IPS DF 19.7 (cell line): ENCODE results near the gene PPP2R2D.
"Not testable (repeated sequence)": the region's sequence is repeated elsewhere in the genome, so short reads cannot be mapped to it uniquely, and the experiment has no call there.

ENCODE experiments used
- DNase-seq: peaks from one replicate; pipeline ENCODE4 v3.0.0-alpha.2; 2013; ENCODE audit warnings: low read depth, low spot score

The PPP2R2D gene

DNA sequence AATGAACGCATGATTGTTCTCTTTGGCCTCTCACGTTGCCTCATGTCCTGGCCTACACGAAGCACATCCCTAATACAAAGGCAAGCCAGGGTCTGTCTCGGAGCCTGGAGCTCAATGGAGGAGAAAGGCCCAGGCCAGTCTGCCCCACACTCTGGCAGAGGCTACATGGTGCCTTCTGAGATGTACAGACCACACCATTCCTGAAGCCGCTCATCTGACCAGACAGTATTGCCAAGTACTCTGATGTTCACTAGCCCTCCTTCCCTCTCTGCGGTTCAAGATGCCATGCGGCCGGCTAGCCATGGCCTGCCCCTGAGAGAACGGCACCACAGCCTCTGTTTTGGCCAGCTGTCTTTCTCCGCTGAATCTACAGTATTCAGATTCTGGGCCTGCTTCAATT, 75.0 kb downstream of the PPP2R2D start:
- DNase-seq = no peak

DNA sequence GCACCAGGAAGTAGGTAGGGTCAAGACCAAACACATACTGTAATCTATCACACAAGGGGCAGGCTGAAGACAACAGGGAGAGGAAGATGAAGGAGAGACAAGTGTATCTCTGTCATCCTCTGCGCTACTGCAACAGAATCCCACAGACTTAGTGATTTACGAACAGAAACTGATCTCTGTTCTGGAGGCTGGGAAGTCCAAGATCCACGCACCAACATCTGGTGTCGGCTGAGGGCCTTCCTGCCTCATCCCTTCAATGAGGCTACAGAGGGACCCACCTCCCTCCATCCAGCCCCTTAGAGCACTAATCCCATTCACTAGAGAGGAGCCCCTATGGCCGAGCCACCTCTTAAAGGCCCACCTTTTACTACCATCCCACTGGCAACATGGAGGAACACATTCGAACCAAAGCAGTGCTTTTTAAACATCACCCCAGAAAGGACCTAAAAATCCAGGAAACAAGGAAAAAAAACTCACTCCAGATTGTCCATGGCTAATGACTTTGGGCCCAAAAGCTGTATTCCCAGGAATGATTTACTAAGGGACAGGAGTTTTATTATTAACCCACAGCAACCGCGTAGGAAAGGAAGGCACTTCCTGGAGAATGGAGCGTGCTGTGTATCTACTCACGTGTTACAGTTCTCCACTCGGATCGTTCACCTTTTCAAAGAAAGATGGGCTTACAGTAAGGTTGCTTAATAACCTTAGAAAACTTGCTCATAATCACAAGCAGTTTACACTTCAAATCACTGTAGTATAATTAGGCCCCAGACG, 76.7 kb downstream of the PPP2R2D start:
- no peak for DNase-seq

DNA sequence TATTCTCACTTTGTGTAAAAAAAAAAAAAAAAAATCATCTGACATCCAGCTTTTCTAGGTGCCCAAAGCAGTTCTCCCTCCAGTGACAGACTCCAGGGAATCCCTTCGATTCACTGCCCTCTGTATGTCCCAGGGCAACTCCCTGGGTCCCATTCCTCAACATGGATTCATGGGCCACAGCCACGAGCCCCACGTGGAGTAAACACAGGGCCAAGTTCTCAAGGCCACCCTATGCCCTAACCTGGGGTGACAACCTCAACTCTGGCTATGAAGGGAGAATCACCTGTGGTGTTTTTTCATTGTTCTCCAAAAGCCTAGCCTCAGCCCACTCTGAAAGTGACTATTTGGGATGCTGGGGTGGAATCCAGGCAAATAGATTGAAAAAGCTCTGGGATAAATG, 77.6 kb downstream of the PPP2R2D start:
- no peak for DNase-seq

DNA sequence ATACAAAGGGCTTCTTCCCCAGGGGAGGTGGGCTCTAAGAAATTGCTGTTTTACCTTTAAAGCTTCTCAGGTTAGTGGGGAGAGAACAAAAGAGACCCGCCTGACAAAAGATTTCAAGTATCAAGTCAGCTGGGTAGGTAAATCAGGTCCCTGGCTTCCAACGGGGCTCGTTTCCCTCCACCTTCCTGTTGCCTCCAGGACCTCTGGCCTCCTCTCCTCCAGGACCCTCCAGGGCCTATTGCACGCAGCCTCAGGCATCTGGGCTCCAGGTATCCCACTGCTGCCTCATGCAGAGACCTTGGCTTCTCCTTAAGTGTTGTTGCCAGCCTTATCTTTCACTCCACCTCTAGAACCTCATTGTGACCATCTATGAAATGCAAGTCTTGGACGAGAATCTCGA, 78.0 kb downstream of the PPP2R2D start:
- no peak for DNase-seq

DNA sequence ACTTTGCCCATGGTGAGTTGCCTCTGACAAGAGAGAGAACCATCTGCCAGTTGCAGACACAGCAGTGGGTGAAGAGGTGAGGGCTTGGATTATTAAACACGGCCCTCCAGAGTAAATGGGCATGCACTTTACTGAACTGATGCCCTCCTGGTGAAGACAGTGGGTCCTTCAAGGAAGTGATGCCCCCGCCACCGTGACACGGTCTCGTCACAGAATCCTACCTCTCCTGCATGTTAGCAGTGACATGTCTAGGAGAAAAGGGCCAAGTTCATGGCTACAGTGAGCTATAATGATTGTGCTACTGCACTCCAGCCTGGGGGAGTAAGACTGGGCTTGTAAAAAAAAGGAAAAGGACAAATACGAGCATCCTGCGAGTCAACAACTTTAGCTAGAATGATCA, 78.5 kb downstream of the PPP2R2D start:
- DNase-seq = no peak

DNA sequence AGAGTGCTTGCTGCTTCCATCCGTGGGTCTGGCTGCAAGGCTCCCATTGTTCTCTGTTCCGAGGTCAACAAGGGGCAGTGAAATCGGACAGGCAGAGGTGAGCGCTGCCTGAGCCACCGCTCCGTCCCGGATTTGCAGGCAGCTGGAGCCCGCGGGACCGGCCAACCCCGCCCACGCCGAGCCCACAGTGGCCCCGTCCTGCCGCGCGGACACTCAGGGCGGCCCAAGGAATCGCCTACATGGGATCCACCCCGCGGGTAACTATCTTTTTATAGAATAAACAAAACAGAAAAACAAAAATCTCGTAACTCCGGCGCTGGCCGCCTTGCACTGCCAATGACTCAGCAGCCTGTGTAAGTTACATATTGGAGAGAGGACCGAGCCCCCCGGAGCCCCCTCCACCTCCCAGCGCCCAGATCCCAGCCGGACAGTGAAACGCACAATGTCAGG, 79.0 kb downstream of the PPP2R2D start:
- DNase-seq = no peak

DNA sequence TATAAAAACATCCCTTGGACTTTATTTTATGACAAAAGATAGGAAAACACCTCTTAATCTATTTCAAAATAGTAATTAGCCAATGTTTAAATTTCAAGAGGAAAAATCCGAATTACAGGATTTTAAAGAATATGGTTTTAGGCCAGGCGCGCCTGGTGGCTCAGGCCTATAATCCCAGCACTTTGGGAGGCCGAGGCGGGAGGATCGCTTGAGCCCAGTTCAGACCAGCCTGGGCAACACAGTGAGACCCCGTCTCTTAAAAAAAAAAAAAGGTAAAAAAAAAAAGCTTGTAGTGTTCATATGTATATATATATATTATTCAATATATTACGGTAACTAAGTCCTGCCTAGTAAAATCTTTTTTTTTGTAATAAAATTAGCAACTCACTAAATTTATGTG, 79.5 kb downstream of the PPP2R2D start:
- no peak for DNase-seq

DNA sequence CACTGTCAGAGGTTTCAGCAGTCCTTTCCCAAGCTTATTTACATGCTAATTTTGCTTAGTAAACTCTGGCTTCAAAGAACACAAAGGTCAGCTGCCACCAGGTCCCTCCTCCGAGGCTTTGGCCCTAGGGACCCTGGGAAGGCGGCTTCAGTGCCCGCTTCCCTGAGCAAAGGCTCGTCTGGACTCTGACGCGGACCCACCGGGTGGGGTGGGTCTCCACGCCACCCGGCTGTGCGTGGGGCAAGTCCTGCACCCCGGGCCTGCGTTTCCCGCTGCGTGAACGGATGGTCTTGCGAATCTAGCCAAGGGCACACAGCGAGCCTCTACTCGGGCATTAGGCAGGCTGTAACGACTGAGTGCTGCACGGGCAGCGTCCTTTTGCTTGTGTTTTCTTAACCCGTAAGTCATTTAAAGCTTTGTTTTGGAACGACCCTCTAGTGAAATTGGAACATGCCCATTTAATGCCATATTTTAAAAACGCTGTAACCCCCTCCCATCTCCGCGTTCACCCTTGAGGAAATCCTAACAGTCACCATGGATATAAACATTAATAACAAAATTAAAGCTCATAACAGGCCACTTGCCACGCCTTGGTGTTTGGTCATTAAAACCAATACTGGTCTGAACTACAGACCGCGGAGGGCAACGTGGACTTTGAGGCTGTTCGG, 80.1 kb downstream of the PPP2R2D start:
- no peak for DNase-seq

DNA sequence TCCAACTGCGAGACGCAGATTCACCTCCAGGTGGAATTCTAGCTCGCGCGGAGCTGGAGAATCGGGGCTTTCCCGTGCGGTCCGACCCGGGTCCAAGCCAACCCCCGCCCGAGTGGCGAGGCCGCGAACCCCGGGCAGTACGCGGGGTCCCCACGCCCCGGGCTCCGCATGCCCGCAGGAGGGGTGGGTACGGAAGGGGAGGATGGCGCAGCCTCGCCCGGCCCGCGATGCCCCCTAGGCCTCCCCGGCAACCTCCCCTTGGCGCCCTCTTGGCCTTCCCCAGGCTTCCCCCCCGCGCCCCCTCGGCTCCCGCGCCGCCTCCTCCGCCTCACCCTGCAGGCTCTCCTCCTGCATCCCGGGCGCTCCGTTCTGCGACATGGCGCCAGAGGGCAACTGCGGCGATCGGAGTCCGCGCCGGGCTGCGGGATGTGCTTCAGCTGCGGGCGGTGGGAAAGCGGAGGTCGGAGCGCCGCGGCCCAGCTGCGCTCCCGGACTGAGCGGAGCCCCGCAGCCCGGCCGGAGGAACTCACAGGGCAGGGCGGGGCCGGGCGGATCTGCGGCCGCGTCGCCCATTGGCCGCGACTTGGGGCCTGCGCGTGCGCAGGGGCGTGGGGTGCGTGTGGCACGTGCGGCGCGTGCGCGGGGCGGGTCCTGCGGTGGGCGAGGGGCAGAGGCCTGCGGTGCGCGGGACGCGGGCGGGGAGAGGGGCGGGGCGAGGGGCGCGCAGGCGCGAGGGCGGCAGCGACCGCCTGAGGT, 80.8 kb downstream of the PPP2R2D start, which contains the start of gene BNIP3:
TSS of gene BNIP3 (minus strand) at position 495 of the 756 bp plus-strand sequence. CDS start at position 378, 117 bp downstream.
- peak; percentile 45 for DNase-seq

DNA sequence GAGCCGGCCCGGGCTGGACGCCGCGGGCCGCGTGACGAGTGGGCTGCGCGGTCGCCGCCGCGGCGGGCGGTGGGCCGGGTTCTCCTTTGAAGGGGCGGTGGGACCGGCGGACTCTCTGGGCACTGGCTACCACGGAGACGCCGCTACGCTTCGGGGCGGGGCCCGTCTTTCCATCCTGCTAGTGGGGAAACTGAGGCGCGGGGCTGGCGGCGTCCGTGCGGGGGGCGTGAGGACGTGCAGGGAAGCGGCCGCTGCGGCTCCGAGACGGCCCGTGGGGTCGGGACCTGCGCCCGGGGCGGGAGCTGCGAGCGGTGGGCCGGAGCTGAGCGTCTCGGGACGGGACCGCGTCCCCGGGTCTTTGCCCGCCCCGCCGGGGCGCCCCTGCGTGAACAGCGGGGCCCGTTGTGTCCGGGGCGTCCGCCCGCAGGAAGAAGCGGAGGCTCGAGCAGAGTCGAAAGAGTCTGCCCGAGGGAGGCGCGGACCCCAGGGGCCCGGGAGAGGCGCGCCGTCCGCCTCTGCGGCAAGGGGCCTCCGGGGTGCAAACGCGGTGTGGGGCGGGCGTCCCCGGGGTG, 81.5 kb downstream of the PPP2R2D start:
- no peak for DNase-seq

DNA sequence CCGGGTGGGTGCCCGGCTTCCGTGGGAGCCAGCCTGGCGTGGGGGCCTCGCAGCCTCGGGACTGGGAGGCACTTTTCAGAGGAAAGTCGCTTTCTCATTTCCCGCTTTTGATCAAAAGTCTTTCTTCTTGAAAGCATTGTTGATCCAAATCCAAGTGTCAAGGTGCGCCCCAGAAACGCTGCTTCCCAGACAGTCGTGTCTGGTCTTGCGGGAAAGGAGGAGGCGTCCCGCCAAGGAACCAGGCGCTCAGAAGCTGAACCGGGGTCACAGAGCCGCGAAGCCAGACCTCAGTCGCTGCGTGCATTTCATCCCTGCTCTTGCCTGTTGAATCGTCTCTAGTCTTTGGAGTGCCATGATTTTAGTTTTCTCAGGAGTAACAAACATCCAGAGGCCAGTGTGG, 82.0 kb downstream of the PPP2R2D start:
- DNase-seq = no peak

DNA sequence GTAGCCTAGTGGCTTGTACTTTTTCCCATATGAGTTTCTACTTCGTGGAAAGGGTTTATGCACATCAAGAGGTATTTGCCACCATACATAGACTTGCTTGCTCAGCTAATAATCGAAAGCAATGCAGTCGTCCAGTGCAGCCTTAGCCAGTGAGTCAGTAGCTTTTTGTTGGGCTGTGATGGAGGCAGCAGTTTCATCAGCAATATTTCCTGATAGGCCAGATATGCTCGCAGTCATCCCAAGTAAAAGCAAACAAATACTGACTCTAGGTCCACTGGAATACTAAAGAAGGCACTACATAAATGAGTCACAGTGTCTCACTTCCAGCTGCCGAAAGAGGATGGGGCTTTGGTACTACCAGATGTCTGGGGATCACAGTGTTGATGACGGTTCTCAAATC, 83.0 kb downstream of the PPP2R2D start:
- no peak for DNase-seq

DNA sequence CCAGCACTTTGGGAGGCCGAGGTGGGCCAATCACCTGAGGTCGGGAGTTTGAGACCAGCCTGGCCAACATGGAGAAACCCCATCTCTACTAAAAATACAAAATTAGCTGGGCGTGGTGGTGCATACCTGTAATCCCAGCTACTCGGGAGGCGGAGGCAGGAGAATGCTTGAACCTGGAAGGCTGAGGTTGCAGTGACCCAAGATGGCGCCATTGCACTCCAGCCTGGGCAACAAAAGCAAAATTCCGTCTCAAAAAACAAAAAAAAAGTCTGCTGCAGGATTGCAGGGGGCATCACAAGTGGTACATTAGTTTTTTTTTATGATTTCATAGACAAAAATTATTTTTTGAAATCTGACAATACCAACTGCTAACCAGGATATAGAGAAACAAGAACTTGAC, 86.0 kb downstream of the PPP2R2D start:
- DNase-seq = not testable (repeated sequence)

DNA sequence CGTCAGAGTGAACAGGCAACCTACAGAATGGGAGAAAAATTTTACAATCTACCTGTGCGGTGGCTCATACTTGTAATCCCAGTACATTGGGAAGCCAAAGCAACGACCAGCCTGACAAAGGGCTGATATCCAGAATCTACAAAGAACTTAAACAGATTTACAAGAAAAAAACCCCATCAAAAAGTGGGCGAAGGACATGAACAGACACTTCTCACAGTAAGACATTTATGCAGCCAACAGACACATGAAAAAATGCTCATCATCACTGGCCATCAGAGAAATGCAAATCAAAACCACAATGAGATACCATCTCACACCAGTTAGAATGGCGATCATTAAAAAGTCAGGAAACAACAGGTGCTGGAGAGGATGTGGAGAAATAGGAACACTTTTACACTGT, 86.5 kb downstream of the PPP2R2D start:
- DNase-seq = not testable (repeated sequence)

DNA sequence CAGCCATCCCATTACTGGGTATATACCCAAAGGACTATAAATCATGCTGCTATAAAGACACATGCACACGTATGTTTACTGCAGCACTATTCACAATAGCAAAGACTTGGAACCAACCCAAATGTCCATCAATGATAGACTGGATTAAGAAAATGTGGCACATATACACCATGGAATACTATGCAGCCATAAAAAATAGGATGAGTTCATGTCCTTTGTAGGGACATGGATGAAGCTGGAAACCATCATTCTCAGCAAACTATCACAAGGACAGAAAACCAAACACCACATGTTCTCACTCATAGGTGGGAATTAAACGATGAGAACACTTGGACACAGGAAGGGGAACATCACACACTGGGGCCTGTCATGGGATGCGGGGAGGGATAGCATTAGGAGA, 87.0 kb downstream of the PPP2R2D start:
- not testable (repeated sequence) for DNase-seq

DNA sequence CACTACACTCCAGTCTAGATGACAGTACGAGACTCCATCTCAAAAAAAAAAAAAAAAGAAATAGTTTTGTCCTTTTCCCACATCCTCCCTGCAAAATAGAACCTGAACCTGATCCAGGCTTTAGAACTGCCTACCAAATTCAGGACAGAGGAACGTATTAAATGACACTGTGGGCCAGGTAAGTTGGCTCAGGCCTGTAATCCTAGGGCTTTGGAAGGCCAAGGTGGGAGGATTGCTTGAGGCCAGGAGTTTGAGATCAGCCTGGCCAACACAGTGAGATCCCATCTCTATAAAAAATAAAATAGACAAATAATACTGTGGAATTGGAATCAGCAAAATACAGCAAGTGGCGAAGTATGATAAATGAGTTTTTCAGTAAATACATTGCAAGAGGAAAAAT, 90.9 kb downstream of the PPP2R2D start:
- no peak for DNase-seq

DNA sequence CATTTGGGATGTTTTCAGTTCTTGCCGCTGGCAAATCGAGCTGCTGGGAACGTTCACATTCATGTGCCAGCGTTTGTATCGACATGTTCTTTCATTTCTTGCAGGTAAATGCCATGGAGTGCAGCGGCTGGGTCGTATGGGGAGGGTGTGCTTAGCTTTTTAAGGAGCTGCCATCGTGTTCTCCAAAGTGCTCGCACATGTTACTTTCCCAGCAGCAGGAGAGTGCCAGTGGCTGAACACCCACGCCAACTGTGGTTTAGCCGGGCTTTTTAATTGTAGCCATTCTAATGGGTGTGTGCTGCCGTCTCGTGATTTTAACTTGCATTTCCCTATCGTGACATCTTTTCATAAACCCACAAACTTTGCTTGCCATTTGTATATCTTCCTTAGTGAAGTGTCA, 92.5 kb downstream of the PPP2R2D start:
- DNase-seq = no peak

DNA sequence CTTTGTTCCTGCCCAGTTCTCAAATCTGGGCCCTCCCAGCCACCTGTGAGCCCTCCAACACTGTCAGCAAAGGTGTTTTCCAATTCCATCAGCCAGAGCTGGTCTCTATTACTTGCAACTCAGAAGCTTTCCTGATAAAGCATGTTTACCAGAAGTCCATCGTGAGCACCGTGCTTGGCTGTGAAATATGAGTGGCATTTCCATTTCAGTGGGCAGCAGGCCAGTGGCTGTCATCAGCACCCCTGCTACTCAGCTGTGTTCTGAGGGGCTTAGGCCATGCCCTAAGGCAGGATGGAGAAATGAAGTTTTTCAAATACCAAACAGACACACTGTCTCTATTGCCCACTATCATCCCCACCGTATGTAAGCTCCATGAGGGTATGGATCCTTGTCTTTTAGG, 93.6 kb downstream of the PPP2R2D start:
- DNase-seq = no peak

DNA sequence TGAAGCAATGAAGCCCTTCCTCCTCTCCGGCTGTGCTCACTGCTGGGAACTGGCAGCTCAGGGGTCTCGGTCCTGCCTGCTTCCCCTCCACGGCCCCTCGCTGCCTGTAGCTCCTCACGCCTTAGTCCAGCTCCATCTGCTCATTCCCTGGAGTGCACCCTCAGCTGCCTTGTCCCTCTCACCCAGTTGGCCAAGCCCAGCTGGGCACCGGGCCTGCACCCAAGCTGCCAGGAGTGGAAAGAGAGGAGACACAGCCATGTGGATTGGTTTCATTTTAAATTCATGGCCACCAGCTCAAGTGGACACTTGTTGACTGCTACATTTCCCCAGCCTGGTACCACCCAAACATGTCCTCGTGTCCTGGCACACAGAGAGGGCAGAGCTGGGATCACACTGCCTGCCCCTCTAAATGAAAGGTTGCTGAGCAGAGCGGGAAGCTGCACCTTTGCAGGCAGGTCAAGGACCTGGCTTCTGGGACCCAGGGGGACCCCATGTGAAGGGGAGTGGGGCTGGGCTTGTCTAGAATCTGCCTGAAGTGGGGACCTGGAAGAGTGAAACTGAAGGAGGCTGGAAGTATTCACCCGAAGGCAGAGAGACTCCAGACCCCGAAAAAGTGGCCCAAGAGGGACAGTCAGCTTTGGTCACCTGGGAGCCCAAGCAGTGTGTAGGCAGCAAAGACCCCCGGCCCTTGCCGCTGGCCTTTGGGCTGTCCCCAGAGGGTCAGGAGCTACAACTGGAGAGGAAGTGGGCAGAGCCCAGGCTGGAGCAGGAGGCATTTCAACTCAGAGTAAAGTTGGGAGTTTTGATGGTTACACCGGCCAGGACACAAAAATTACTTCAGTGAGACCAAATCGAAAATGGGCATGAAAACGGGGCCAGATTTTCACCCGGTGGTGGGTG, 95.9 kb downstream of the PPP2R2D start:
- no peak for DNase-seq

DNA sequence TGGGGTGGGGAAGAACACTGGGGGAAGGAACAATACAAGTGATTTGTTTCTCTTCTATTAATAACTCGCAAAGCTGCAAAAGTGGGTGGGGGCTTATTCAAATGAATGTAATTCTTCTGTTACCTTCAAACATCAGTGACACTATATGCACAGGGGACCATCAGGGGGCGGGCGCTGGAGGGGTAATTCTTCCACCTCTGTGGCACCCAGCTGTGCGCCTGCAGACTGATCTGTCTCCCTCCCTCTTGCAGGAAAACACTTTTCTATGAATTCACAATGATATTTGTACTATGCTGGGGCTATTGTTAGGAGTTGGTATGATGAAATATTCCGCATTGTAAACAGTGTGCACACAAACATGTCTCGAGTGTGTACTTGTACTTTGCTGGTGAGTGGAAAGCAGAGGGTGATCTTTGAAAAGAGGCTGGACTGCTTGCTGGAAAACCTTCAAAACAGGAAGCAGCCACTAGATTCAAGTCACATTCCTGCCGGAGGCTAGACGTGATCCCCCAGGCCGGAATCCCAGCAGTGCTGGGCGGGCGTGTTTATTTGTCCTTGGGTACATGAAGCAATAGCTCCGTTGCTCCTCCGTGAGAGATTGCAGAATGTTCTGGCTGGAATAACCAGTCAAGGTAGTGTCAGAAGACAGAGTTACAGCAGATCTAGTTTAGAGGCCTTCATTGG, 96.7 kb downstream of the PPP2R2D start:
- no peak for DNase-seq
